Measurements from ENCODE around the gene GRID1.

The GRID1 gene

DNA sequence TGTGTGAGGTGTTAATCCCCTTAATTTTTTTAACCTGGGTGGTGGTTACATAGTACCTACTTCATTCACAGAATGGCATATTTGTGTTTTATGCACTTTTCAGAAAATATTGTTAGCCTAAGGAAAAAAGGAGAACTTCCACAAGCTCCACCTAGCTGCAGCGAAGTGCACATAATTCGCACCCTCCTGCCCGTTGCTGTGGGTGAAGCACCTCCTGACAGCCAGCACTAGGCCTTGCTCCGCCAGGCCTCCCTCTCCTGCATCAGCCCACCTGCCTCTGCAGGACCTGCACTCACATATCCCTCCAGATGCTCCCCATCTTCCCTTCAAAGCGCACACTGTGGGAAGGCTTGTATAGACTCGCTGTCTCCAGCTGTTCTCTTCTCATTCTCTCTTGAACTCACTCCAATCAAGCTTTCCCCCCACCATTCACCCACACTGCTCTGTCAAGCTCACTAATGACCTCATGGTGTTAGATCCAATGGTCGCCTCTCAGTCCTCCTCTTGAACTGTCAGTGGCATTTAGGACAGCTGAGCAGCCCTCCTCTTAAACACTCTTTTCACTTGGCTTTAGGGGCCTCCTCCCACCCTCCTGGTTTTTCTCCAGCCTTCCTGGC, 20.7 kb upstream of the GRID1 start:
- DNase-seq (ENCODE audit: low read depth): no peak
- TF ChIP-seq, protein P1, sequence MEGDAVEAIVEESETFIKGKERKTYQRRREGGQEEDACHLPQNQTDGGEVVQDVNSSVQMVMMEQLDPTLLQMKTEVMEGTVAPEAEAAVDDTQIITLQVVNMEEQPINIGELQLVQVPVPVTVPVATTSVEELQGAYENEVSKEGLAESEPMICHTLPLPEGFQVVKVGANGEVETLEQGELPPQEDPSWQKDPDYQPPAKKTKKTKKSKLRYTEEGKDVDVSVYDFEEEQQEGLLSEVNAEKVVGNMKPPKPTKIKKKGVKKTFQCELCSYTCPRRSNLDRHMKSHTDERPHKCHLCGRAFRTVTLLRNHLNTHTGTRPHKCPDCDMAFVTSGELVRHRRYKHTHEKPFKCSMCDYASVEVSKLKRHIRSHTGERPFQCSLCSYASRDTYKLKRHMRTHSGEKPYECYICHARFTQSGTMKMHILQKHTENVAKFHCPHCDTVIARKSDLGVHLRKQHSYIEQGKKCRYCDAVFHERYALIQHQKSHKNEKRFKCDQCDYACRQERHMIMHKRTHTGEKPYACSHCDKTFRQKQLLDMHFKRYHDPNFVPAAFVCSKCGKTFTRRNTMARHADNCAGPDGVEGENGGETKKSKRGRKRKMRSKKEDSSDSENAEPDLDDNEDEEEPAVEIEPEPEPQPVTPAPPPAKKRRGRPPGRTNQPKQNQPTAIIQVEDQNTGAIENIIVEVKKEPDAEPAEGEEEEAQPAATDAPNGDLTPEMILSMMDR (IDR thresholded peaks at IDR 0.05; ENCODE audit: insufficient read depth, low read depth, low read length, missing control alignments): no peak
- H3K4me3 ChIP-seq (ENCODE audit: low read length): no peak overlapping the region

DNA sequence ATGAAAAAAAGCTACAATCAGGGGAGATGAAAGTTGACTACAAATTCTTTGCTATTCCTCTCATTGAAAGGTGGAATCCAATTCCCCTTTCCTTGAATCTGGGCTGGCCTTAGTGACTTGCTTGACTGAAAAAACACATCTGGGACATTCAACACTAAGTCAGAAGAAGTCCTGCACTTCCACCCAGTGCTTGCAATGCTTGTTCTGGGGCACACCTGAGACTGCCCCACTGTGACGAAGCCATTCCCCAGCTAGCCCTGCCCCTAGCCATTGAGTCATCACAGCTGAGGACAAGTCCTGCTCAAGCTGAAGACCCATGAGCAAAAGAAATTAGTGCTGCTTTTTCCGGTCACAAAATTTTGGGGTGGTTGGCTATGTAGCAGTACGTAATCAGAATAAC, 19.2 kb upstream of the GRID1 start:
- DNase-seq (ENCODE audit: low read depth): peak; percentile 39
- H3K4me3 ChIP-seq (ENCODE audit: low read length): no peak overlapping the region
- TF ChIP-seq, protein P1 (IDR thresholded peaks at IDR 0.05; ENCODE audit: insufficient read depth, low read depth, low read length, missing control alignments): no peak

DNA sequence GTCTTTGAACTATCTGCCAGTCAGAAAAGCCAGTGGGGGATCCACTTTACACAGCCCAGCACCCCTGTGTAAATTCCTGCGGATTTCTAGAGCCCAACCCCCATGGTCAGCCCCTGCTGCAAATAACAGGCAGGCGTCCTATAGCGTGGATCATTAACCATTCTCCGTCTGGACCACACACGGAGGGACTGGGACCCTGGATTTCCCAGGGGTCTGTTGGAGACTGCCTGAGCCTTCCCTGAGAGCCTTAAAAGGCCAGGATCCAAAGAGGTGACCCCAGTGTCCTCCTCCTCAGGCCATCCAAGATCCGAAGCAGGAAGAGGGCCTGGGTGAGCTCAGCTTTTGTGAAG, 11.2 kb upstream of the GRID1 start:
- no peak for DNase-seq (ENCODE audit: low read depth)
- TF ChIP-seq, protein P1 (IDR thresholded peaks at IDR 0.05; ENCODE audit: insufficient read depth, low read depth, low read length, missing control alignments): no peak
- H3K4me3 ChIP-seq (ENCODE audit: low read length): no peak overlapping the region

DNA sequence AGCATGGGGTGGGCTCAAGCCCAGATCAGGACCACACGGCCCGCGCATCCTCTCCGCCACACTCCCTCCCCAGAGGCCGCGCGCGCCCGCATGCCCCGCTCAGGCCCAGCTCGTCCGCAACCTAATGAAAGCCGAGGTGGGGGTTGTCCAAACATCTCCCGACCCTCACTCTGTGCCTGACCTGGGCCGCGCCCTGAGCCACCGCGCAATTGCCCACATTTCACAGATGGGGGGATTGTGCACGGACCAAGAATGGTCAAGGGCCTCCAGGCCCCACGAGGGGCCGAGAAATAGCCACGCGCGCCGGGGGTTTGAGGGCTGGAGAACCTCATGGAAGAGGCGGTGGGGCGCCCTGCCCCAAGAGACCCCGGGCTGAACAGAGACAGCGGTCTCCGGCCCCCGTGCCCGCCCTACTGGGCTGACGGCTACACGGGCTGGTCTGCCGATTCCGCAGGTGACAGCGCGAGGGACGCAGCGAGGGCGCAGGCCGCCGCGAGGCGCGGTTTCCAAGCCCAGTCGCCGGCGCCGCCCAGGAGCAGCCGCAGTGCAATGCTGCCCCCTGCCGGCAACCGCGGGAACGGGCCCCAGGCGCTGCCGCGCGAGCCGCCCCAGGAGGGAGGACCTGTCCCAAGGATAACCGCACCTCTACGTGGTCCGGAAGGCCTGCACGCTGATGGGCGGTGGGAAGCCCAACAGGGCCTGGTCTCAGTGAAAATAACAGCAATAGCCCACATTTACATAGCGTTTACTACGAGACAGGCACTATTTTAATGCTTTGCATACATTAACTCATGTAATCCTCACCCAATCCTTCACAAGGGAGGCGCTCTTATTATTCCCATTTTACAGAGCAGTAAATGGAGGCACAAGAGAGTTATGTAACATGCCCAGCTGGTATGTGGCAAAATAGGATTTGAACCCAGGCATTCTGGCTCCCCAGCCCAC, 10.5 kb upstream of the GRID1 start:
- peak; percentile 68 for DNase-seq (ENCODE audit: low read depth)
- H3K4me3 ChIP-seq (ENCODE audit: low read length): no peak overlapping the region
- TF ChIP-seq, protein P1 (IDR thresholded peaks at IDR 0.05; ENCODE audit: insufficient read depth, low read depth, low read length, missing control alignments): peak; percentile 63

DNA sequence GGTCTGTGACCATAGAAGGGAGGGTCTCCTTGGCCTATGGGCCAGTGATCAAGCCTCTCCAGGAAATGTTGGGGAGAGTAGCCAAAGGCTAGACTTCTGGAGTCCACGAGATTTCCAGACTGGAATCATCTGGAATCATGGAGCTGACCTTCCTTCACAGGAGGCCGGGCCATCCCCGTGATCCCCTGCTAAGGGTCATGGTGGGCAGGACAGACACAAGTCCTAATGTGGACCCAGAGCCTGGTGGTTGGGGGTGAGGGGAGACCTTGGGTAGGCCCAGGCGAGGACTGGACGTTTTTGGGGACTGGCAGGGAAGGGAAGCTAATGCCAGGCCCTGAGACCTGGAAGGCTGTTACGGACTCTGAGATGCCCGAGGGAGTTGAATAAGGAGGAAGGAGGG, 9.8 kb upstream of the GRID1 start:
- TF ChIP-seq, protein P1 (IDR thresholded peaks at IDR 0.05; ENCODE audit: insufficient read depth, low read depth, low read length, missing control alignments): no peak
- DNase-seq (ENCODE audit: low read depth): no peak
- H3K4me3 ChIP-seq (ENCODE audit: low read length): no peak overlapping the region

DNA sequence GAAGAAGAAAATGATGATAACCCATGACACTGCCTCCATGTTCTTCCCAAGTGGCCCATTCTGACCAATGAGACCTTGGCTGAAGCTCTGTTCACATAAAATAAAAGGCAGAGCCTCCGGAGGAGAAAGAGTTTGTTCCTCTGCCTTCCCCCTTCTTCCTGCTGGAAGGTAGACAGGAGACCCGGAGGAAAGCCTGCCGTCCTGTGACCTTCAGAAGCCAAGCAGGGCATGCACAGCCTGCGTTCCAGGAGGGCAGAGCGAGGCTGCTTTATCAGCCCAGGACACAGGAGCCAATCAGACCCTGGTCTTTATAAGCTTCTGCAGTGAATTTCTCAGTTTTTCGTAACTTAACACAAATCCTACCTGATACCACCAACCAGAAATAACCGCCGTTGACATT, 8.6 kb upstream of the GRID1 start:
- TF ChIP-seq, protein P1 (IDR thresholded peaks at IDR 0.05; ENCODE audit: insufficient read depth, low read depth, low read length, missing control alignments): no peak
- H3K4me3 ChIP-seq (ENCODE audit: low read length): no peak overlapping the region
- no peak for DNase-seq (ENCODE audit: low read depth)
